Transverse colon (tissue), 4 donors: ENCODE measurements around the gene SKIL. TPM values are rescaled to one million over a fixed set of nuclear protein-coding genes. Genes with fewer than 3 reads are reported as not detected.
A peak's percentile ranks its signal among the peaks of the same experiment; 100 is the strongest.

Source experiments
- DNase-seq: peaks from one replicate; pipeline ENCODE4 v3.0.0-alpha.2; 2019
- H3K27ac ChIP-seq, 4 donors: fragments of 200-600 bp; sonication (generic); 2 replicates each; pipeline ENCODE4 v1.5.1; 2016 to 2018; ENCODE audit warnings: inconsistent platforms in 4 of 4
- H3K27me3 ChIP-seq: fragments of 200-600 bp; sonication (generic); 2 replicates; pipeline ENCODE4 v1.5.1; 2017; ENCODE audit warnings: inconsistent platforms
- H3K36me3 ChIP-seq, 4 donors: fragments of 200-600 bp; sonication (generic); 2 replicates each; pipeline ENCODE4 v1.5.1; 2017 to 2019; ENCODE audit warnings: inconsistent platforms in 4 of 4
- H3K4me1 ChIP-seq, 4 donors: fragments of 200-600 bp; sonication (generic); 2 replicates each; pipeline ENCODE4 v1.5.1; 2017 to 2020; ENCODE audit warnings: inconsistent platforms in 4 of 4
- H3K4me3 ChIP-seq, 4 donors: fragments of 200-600 bp; sonication (generic); 1 replicate in 1 of 4; 2 replicates in 3 of 4; pipeline versions ENCODE4 v1.5.1 to v1.6.1; 2017 to 2019; ENCODE audit warnings: inconsistent platforms in 4 of 4
- H3K9me3 ChIP-seq, 2 donors: fragments of 200-600 bp; sonication (generic); 2 replicates each; pipeline ENCODE4 v1.5.1; 2017 to 2019; ENCODE audit warnings: inconsistent platforms in 2 of 2
- CTCF ChIP-seq, 5 experiments: fragments of 200-600 bp in 3 of 5; fragments of 450-650 bp in 2 of 5; sonication (generic) in 3 of 5; IDR thresholded peaks; 1 replicate in 2 of 5; 2 replicates in 3 of 5; pipeline ENCODE4 v1.5.1; 2016 to 2017; ENCODE audit warnings: antibody characterized with exemption in 5 of 5, inconsistent platforms in 3 of 5, mild to moderate bottlenecking in 2 of 5, moderate library complexity in 1 of 5
- EP300 ChIP-seq: sonication (generic); formaldehyde crosslinking; IDR thresholded peaks from one replicate; pipeline ENCODE4 v1.6.1; 2017; ENCODE audit warnings: antibody characterized with exemption, low read depth
- POLR2A ChIP-seq: fragments of 450-650 bp; IDR thresholded peaks from one replicate; pipeline ENCODE4 v1.6.1; 2016; ENCODE audit warnings: antibody characterized with exemption, mild to moderate bottlenecking, moderate library complexity
- POLR2AphosphoS5 ChIP-seq, 3 donors: sonication (generic); formaldehyde crosslinking; IDR thresholded peaks; one replicate each; pipeline ENCODE4 v1.6.1; 2016; ENCODE audit warnings: antibody characterized with exemption in 3 of 3
- WGBS, 2 donors: methylation state at CpG; one replicate each; pipeline ENCODE4 v1.1.5; 2018; ENCODE audit warnings: low coverage in 1 of 2; 5-methylcytosine and 5-hydroxymethylcytosine counted together
- in situ Hi-C, 4 donors: fragments of 200-750 bp; cut with MboI; loops; one replicate each; pipeline versions ENCODE4 v1.15.0 to v1.15.1; 2017; ENCODE audit warnings: low sequenced_read_pairs in 3 of 4, low pct_ligation_motif_present in 1 of 4, low pct_unique_long_range_greater_than_20kb in 1 of 4
- intact Hi-C: fragments of 100-400 bp; cut with DNase I; formaldehyde crosslinking; loops from one replicate; pipeline ENCODE4 v1.15.1; 2023; ENCODE audit warnings: low total_unique reads
- total RNA-seq, 4 donors: library from RNA; depleted of rRNA; stranded (reverse); fragments of >200 nt; gene quantifications; one replicate each; pipeline ENCODE4 v1.1.0, GENCODE V29; 2016

The SKIL gene
- total RNA-seq, 4 donors from 2014 or later, result 27.0 to 78.4 (median 43.1) TPM

- DNase-seq, result no peak
- TF ChIP-seq CTCF (IDR thresholded peaks at IDR 0.05) (peak in 4 of 5 experiments; percentile 19 to 32 (median 28)), EP300 (no peak)
- in situ Hi-C loops, result no loop called here
- Histone ChIP-seq H3K9me3 (no peaks in the 10 kb centered on the region), H3K36me3 (no peaks in the 10 kb centered on the region), H3K4me1 (peaks cover 0 to 24% (median 0%) of the 10 kb centered on the region in 4 donors), H3K27ac (no peak overlapping the region), H3K4me3 (no peak overlapping the region), H3K27me3 (no peaks in the 10 kb centered on the region)
- intact Hi-C loops, result no loop called here
- WGBS, 2 donors, result 69 to 74% methylated on average over 2 of the region's 2 CpGs
Observed at GRCh38 chr3:170368921-170369320, 11.4 kb downstream of the SKIL start.

GRCh38 chr3:170372190-170372879 lies 14.8 kb downstream of the SKIL start:
- no peak for DNase-seq
- 68 to 80% methylated on average over 2 of the region's 2 CpGs for WGBS, 2 donors
- in situ Hi-C loops, result no loop called here

GRCh38 chr3:170383567-170383966 lies 26.1 kb downstream of the SKIL start:
- TF ChIP-seq POLR2A, result no peak
- TF ChIP-seq POLR2AphosphoS5 (IDR thresholded peaks at IDR 0.05), result no peak
- no peak for TF ChIP-seq CTCF (IDR thresholded peaks at IDR 0.05)
- TF ChIP-seq EP300, result no peak
- intact Hi-C loops, result no loop called here
- no peaks in the 10 kb centered on the region for H3K4me1 ChIP-seq
- no peak for DNase-seq
- in situ Hi-C loops, result no loop called here
- H3K4me3 ChIP-seq, result no peak overlapping the region
- WGBS, 2 donors, result 63 to 100% methylated on average over 1 of the region's 1 CpG
- no peaks in the 10 kb centered on the region for H3K9me3 ChIP-seq
- H3K27ac ChIP-seq, result no peak overlapping the region
- H3K27me3 ChIP-seq, result no peaks in the 10 kb centered on the region
- peaks cover 0 to 52% (median 2%) of the 10 kb centered on the region in 4 donors for H3K36me3 ChIP-seq

More at GRCh38 chr3:170372190-170372879, 14.8 kb downstream of the SKIL start:
- Histone ChIP-seq H3K4me1 (peaks cover 0 to 19% (median 0%) of the 10 kb centered on the region in 4 donors), H3K9me3 (no peaks in the 10 kb centered on the region), H3K36me3 (no peaks in the 10 kb centered on the region), H3K27ac (no peak overlapping the region), H3K4me3 (no peak overlapping the region), H3K27me3 (no peaks in the 10 kb centered on the region)
- intact Hi-C loops, result no loop called here
- TF ChIP-seq POLR2AphosphoS5 (IDR thresholded peaks at IDR 0.05), result no peak
- TF ChIP-seq CTCF (IDR thresholded peaks at IDR 0.05), result no peak
- no peak for TF ChIP-seq EP300
- TF ChIP-seq POLR2A, result no peak

GRCh38 chr3:170386468-170386867 lies 29.0 kb downstream of the SKIL start:
- H3K9me3 ChIP-seq, result no peaks in the 10 kb centered on the region
- no peaks in the 10 kb centered on the region for H3K27me3 ChIP-seq
- peaks cover 0 to 62% (median 7%) of the 10 kb centered on the region in 4 donors for H3K36me3 ChIP-seq
- H3K4me3 ChIP-seq, result no peak overlapping the region
- no peak overlapping the region for H3K27ac ChIP-seq
- WGBS, 2 donors, result 83 to 93% methylated on average over 2 to 3 of the region's 3 CpGs
- H3K4me1 ChIP-seq, result no peaks in the 10 kb centered on the region
- intact Hi-C loops, result no loop called here
- no peak for DNase-seq
- in situ Hi-C loops, result no loop called here
- TF ChIP-seq EP300, result no peak
- no peak for TF ChIP-seq POLR2A
- no peak for TF ChIP-seq CTCF (IDR thresholded peaks at IDR 0.05)
- TF ChIP-seq POLR2AphosphoS5 (IDR thresholded peaks at IDR 0.05), result no peak
